HepG2 (cell line): Measurements from ENCODE around the gene AXIN1.
A peak's percentile ranks its signal among the peaks of the same experiment; 100 is the strongest.

Source experiments
- CREB1 ChIP-seq, 2 experiments: fragments of 450-650 bp in 1 of 2; IDR thresholded peaks; 2 replicates each; pipeline ENCODE4 v1.6.1; 2016 to 2017; ENCODE audit warnings: control low read depth in 1 of 2, mild to moderate bottlenecking in 1 of 2, missing compliant biosample characterization in 1 of 2, missing genetic modification characterization in 1 of 2
- ESRRA ChIP-seq: sonication (generic); formaldehyde crosslinking; IDR thresholded peaks from 2 replicates; pipeline ENCODE4 v1.5.1; 2020; ENCODE audit warnings: mild to moderate bottlenecking, low read depth, missing genetic modification reagents
- POLR2A ChIP-seq, 2 experiments: IDR thresholded peaks; 2 replicates each; pipeline ENCODE4 v1.6.1; 2011; ENCODE audit warnings: low read depth in 2 of 2, low read length in 2 of 2, mild to moderate bottlenecking in 1 of 2, moderate library complexity in 1 of 2; ENCODE audit not compliant: insufficient read depth in 1 of 2
- TCF7L2 ChIP-seq: IDR thresholded peaks from 2 replicates; pipeline ENCODE4 v1.6.1; 2011; ENCODE audit warnings: mild to moderate bottlenecking, low read depth, low read length, moderate library complexity
- ZNF777 ChIP-seq: sonication (generic); formaldehyde crosslinking; IDR thresholded peaks from 2 replicates; pipeline ENCODE4 v1.4.0; 2020; ENCODE audit warnings: missing genetic modification reagents
- TF ChIP-seq, protein P1 (sequence below): sonication (generic); formaldehyde crosslinking; IDR thresholded peaks from 2 replicates; pipeline ENCODE4 v1.5.0; 2020; ENCODE audit warnings: mild to moderate bottlenecking, missing genetic modification reagents, moderate library complexity

DNA sequence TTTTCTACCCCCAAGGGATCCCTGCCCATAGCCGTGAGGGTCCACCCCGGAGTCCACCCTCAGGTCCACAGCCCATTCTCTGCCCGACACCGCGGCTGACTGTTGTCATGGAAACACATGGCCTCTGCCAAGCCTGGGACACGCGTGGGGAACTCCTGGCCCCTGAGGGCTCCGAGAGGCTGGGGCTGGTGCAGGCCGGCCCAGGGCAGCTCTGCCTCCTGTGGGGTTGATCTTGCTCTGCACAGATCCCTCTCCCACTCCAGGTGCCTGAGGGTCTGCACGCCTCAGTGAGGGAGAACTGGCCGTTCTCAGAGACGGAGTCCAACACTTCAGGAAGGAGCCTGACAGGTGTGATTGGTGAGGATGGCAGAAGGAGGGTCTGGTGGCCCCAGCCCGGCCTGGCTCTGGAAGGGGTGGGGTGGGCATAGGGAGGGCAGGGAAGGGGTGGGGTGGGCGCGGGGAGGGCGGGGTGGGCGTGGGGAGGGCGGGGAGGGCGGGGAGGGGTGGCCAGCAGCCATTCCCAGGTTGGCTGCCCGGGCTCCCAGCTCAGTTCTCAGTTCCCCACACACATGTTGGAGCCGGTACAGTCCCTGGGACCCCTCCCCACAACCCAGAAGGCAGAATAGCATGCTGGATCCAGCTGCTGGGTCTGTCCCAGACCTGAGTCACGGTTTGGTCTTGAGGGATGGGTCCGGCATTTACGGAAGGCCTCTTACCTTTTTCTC lies 11.4 kb upstream of the AXIN1 start:
- no peak for TF ChIP-seq ESRRA (CRISPR knock-in tag)
- no peak for TF ChIP-seq ZNF777
- TF ChIP-seq CREB1 (IDR thresholded peaks at IDR 0.05) = no peak
- no peak for TF ChIP-seq CREB1 (CRISPR knock-in tag; IDR thresholded peaks at IDR 0.05)
- TF ChIP-seq POLR2A (IDR thresholded peaks at IDR 0.05; ENCODE audit: insufficient read depth in 1 of 2, low read depth in 2 of 2, low read length in 2 of 2) = peak in 1 of 2 experiments; percentile 29; a peak in 1 of 4 replicates
- TF ChIP-seq TCF7L2 = no peak
- TF ChIP-seq, protein P1, sequence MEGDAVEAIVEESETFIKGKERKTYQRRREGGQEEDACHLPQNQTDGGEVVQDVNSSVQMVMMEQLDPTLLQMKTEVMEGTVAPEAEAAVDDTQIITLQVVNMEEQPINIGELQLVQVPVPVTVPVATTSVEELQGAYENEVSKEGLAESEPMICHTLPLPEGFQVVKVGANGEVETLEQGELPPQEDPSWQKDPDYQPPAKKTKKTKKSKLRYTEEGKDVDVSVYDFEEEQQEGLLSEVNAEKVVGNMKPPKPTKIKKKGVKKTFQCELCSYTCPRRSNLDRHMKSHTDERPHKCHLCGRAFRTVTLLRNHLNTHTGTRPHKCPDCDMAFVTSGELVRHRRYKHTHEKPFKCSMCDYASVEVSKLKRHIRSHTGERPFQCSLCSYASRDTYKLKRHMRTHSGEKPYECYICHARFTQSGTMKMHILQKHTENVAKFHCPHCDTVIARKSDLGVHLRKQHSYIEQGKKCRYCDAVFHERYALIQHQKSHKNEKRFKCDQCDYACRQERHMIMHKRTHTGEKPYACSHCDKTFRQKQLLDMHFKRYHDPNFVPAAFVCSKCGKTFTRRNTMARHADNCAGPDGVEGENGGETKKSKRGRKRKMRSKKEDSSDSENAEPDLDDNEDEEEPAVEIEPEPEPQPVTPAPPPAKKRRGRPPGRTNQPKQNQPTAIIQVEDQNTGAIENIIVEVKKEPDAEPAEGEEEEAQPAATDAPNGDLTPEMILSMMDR (CRISPR knock-in tag) = no peak
